ENCODE data around the gene SLC35F1.

- TF ChIP-seq CTCF (IDR thresholded peaks at IDR 0.05), result no peak
- no peak for TF ChIP-seq POLR2A (IDR thresholded peaks at IDR 0.05; ENCODE audit: low read depth)
- TF ChIP-seq POLR2AphosphoS5 (IDR thresholded peaks at IDR 0.05), result no peak
- TF ChIP-seq EP300 (IDR thresholded peaks at IDR 0.05), result no peak
These were observed 122.9 kb downstream of the SLC35F1 start for GRCh38 chr6:118029967-118030366.

Data from esophagus muscularis mucosa (tissue), 4 donors.